Activated effector memory CD4-positive, alpha-beta T cell treated with anti-CD3 and anti-CD28 coated beads, Interleukin-2, amount 50 U/mL, for 16 hours (primary cell): ENCODE data around the gene PLXDC2.

Experiments
- DNase-seq: peaks from one replicate; pipeline ENCODE4 v3.0.0-alpha.2; 2020

The PLXDC2 gene

DNA sequence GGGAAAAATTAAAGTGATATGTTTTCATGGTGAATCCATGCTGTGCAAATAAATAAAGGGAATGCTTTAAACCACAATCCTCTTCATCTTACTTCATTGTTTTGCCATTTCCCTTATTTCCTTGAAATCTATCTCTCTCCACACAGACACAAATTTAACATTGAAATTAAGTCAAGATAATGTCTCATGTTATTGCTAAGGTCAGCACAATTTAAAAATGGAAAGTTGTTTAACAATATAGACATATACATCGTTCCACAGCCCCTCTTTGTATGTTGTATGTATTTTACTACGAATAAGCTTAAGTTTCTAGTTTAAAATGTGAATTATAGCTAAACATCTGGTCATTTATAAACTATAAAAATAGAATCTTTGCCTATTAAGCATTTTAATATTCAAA is 256.9 kb downstream of the PLXDC2 start:
- no peak for DNase-seq

DNA sequence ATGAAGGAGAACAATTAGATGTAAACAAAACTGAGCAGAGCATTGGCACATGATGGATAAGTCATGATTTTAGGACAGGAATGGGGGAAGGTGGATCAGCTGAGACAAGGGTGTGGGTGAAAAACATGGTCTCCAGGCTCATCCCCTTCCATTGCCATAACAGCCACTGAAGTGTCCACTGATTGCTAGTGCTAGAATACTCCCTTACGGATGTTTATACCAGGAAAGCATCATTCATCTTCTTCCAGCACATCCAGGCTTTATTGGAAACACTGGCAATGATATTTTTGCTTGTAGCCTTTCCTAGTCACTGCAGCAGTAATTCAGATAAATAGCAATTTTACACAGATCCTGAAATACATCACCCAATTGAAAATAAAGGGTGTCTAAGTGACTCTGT is 259.5 kb downstream of the PLXDC2 start:
- no peak for DNase-seq

DNA sequence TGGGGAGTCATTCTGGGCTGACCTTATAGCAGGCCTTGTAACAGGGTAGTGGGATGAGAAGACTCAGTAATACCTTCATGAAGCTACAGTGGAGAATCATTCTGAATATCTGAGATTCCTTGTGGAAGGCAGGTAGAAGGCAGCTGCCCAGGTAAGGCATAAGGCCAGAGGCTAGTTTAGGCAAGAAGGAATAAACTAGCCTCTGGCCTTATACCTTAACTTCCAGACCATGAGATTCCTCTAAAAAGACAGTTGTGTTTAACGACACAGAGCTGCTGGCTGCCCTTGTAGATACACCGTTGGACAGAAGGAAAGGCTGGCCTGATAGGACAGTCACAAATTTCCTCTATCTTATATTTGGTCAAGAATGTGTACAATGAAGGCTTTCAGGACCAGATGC is 268.2 kb downstream of the PLXDC2 start:
- no peak for DNase-seq

DNA sequence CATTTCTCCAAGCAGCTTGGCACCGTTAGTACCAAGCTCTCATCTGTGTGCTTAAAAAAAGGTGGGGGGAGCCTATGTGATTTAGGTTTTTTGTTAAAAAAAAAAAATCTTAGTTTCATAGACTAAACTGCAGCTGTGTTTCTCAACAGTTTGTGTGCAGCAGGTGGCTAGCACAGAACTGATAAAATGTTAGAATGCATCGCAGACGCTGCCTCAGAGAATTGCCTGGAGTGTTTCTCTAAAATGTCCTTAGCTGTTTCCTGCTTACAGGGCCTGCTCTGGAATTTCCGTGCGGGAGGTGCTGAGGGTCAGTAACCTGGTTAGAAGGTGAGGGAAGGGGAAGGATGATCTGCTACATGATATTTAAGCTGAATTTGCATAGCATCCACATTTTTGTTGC is 268.9 kb downstream of the PLXDC2 start:
- no peak for DNase-seq

DNA sequence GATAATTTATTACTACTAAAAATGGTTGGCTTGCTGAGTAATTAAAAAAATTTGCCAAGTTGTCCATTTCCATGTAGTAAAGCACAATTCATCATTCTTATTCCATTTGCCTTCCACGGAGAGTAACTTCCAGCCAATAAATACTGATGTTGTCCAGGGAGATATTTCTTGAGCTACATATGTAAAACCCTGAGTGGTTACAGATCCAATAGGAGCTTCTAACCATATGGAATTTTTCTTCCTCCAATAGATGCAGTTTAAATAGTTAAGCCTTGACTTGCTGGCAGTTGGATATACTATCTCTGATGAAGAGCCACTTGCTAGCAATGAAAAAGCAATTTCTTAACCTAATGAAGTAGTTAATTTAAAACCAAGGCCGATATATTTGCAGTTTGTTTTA is 271.1 kb downstream of the PLXDC2 start:
- DNase-seq, result no peak

DNA sequence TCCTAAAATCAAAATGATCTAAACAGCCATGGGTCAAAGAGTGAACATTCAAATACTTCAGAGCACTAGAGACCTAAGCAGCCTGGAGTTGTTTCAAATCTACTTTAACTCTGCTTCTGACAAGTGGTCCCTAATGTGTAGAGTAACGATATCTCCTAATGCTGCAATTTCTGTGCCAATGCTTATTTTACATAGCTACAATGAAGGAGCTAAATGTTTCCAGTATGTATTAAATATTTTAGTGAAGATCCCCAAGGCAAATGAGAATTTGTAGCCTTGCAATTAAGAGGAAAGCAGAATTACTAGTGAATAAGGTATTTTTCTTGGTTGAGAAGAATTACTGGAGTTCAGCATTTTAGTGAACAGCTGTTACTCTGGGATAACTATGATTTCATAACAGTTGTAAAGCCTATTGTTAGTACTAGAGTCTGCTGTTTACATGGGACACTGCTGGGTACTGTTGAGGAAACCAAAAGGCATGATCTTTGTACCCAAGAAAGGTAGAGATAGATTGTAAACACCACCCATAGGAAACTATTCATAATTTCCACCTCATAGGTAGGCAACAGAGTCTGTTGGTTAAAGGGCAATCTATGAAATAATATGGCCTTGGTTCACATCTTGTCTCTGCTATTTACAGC is 271.9 kb downstream of the PLXDC2 start:
- no peak for DNase-seq

DNA sequence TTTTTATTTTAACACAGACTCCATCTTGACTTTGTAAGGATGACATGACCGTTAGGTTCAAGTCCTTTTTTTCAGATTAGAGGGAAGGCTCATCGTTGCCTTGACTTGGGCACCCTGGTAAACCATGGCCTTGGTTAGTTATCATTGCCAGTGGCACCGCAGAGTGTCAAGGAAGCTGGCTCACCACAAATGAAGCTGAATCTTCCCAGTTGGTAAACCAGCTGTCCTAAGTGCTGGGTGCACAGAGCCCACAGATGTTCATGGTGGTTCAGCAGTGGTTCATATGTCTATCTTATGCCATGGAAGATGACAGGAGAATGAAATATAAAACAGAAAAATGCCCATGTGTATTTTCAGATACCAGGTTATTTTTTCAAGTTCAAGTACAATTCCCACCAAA is 273.6 kb downstream of the PLXDC2 start:
- DNase-seq, result no peak

DNA sequence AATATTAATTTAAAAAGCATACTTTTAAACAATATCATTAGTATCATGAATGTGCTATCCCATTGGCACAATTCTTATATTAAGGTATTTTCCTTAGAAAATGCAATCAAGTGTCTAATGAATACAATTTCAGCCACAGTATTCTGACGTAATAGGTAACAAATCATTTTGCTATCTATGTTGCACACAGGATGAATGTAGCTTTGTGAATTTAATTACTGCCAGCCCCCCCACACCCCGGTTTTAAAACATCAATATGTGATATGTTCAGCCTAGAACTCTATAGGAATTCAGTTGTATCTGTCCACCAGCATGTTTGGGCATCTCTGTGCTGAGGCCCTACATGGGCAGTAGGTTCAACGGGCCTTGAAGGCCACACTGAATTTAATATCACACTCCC is 274.6 kb downstream of the PLXDC2 start:
- no peak for DNase-seq

DNA sequence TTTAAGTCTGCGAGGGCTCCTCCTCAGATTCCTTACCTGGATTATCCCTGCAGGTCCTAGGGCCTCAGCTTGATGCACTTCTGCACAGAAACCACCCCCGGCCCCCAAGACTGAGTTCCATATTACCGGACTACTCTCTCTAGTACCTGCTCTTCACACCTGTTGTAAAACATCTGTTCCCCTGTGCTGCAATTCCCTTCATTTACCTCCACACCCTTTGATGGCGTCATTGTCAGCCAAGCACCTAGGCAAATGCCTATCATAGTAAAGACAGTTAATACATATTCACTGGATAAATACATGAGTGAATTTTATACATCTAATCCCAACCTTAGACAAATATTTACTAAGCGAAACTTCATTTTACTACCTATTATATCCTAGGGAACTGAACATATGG is 275.5 kb downstream of the PLXDC2 start:
- DNase-seq, result no peak

DNA sequence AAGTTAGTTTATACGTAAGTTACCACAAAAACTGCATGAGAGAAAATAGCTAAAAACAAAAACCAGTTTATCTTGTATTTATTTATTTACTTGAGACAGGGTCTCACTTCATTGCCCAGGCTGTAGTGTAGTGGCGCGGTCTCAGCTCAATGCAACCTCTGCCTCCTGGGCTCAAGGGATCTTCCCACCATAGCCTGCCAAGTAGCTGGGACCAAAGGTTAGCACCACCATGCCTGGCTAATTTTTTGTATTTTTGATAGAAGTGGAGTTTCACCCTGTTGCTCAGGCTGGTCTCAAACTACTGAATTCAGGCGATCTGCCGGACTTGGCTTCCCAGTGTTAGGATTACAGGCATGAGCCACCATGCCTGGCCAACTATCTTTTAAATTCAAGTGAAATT is 277.4 kb downstream of the PLXDC2 start:
- no peak for DNase-seq

DNA sequence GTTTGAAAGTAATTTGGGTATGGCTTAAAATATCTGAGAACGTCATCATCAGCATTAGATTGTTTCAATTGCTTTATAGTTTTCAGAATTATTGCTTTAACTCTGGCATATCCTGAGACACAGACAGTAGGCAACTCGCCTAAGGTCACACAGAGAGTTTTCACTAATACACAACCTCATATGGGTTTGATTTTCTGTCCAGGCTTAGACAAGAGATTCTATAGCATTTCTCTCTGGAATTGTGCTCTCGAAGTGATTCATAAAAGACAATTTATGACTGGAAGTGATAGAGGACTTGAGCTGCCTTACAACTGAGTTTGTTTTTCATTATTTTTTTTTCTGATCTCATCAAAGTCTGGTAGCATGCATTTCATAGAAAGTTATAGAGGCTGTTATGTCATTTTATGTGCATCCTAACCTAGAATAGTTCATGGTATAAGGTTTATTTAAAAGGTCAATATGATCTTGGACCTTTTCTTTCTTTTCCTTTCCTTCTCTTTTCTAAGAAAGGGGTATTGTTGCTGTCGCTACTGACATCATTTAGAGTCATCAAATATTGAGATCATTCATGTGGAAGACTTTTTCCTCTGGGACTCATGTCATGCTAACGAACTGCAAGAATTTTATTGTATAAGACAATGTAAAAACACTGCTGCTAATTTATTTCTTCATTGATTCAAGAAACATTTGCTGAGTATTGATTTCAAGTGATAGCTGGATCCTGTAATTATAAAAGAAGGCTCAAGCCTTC is 278.2 kb downstream of the PLXDC2 start:
- no peak for DNase-seq

DNA sequence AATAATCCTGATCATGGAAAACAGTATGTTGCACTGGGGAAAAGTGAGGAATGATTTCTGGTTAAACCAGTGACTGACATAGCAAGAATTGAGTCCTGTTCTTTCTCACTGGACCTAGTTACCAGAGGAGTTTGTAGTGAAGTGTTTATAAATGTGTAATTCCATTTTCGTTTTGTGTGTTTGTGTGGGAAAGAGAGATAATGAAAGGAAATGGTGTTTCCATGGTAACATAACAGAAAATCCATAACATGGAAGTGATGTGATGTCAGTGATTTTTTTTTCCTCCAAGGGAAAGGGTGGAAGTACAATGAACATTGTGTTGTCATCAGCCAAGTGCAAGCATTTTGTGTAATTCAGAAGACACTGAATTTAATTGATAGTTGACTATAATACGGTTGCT is 283.9 kb downstream of the PLXDC2 start:
- no peak for DNase-seq

DNA sequence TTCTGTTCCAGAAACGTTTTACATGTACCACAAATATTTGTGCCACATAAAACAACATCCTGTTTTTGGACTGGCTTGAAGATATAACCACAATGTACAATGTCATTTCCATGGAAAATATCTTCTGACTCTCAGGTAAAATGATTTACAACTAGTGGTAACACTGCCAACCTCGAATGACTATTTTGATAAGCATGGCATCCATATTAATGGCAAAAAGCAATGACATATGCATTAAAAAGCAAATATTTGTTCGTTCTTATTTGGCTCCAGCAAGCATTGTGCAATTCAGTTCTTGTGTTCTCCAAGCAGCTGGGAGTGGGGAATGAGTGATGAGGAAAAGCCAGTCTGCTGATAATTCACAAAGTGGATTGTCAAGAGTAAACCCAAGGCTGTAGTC is 289.0 kb downstream of the PLXDC2 start:
- DNase-seq, result no peak

DNA sequence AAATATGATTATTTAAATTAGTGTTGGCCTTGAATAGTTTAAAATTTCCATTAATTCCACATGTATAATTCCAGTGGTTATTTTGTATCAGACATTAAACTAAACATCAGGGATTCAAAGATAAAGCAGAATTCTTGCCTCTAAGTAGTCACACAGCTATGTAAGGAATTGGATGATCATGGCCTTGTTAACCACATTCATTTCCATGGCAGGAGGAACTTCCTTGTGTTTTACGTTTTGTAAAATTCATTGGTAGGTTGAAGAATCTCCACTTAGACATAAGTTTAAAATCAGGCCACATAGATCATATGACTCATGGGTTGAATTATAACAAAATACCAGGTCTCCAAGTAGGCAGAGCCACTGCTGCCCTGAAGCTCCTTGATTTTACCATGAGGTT is 289.7 kb downstream of the PLXDC2 start:
- no peak for DNase-seq

DNA sequence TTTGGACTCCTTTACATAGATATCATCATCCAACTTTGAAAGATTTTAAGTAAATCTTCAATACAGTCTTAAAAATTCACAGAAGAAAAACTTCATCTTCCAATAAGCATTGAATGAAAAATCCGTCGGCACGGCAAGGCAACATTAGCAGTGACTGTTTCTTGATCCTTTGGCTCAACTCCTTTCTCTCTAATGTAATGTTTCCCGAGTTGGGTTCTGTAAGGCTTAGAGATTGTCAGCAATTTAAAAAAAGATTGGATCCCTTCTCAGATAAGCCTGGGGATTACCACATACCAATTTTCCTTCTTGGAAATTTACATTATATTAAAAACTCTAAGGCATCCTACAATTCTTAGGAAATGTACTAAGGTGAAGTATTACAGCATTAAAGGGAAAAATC is 291.8 kb downstream of the PLXDC2 start:
- DNase-seq, result no peak

DNA sequence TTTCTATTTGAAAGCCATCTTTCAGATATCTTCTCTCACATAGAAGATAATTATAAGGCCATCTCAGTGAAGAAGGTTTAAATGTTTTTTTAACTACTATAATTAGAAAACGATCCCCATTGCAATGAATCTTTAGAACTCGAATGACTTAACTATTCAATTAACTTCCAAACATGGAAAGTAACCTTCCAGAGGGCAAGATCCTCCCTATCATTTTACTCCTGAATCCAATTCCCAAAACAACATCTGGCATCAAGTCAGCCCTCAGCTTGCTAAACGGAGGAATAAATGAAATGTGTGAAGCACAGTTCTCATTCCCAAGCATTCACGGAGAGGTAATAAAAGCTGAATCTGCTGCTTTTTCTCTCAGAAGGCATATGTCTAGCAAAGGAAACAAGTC is 293.4 kb downstream of the PLXDC2 start:
- DNase-seq, result no peak

DNA sequence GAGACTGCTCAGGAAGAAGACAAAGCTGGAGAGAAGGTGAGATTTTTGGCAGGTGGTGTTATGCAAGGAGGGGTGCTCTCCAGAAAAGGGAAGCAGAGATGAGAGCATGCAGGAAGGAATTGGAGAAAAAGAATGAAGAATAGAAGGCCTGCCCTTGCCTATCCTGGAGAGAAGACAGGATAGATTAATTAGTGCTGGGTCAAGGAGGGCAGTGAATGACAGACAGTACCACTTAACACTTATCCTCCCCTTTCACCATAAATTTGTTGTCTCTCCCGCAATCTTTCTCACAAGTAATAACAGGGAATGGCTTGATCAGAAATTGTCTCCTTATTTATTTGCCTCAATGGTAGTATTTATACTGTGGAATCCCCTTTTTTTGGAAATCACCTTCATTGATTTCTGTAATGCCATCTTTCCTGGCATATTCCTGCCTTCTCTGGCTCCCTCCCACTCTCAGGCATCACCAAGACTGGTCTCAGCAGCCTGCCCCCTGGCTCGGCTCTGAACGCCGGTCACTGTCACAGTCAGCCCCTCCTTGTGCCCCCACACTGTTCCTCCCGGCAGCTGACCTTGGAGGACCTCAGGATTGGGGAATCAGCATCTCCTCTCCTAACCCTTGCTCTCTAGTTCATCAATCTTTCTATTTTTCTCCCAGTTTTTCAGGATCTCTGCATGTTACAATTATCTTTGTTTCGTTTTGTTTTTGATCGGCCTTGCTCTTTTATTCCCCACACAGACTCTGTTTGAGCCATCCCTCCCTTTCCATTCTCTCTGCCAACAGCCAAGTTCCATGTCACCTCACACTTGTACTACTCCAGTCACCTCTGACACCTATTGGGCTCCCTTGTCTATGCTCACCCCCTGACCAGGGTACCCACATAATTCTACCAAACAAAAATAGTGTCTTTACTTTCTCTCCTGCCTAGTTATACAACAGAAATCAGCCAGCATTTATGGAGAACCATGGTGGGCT is 294.2 kb downstream of the PLXDC2 start:
- no peak for DNase-seq

DNA sequence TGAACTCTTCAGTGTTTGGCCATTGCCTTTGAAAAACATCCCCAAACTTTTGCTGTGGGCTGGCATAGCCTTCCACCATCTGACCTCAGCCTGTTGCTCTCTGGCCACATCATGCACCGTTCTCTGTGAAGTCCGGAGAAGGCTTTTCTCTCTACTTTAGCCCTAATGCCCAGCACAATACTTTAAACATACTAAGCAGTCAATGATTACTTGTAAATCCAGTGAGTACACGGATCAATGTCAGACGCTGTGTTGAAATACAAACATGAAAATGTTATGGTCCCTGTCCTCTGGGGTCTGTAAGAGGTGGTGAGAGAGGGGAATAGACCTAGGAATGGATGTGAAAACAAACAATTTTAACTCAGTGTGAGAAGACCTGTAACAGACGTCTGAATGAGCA is 297.9 kb downstream of the PLXDC2 start:
- DNase-seq, result no peak

DNA sequence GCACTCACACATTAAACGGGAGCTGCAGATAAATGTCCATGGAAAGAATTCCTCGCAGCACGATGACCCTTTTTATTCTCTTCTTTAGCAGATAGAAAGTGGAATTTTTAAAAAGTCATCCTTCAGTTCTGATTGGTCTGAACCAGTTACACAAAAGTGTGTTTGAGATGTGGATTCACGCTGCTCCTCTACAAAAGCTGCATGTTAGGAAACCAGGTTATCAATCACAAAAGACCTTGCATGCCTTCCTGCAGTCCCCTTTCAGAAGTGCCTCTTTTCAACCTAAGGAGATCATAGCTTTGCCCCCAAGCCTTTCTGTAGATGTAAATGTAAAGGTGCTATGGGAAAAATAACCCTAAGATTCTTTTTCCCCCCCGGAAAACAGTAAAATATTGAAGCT is 299.7 kb downstream of the PLXDC2 start:
- no peak for DNase-seq

DNA sequence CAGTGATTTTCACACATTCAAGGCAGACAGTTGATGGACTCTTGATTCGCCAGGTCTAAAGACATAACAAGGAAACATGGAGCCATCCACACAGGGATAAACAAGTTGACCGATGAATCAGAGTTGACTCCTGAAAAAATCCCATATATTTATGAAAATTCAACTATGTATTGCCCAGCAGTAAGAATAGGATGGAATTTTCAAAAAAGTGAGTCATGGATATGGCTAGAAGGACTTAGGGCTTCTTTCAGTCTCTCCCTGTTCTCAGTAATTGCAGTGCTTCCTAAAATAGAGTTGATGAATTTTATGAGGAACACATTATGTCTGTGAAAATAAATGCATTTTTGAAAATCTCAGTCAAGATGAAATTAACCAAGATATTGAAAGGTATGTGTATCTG is 301.2 kb downstream of the PLXDC2 start:
- DNase-seq, result no peak

DNA sequence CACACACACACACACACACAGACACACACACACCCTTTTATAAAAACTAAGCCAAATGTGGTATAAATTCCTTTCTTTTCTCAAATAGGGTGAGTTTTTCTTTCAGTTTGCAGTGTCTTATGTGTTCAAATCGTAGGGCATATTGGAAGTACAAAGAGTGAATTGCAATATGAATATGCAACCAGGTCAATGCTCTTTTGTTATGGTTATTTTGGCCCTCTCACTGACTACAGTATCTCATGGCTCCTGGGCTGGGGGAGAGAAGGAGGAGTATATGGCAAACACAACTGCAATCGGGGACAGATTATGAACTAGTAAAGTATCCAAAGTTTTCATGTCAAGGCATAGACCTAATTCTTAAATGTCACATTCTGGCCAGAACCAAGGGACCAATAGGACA is 301.9 kb downstream of the PLXDC2 start:
- DNase-seq, result no peak

DNA sequence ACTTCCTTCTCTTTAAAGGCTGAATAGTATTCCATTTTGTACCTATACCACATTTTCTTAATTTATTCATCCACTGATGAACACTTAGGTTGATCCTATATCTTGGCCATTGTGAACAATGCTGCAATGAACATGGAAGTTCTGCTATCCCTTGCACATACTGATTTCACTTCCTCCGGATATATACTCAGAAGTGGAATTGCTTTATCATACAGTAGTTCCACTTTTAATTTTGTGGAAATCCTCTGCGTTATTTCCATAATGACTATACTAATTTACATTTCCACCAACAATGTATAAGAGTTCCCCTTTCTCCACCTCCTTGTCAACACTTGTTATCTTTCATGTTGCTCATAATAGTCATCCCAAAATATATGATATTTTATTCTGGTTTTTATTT is 312.6 kb downstream of the PLXDC2 start:
- DNase-seq, result no peak

DNA sequence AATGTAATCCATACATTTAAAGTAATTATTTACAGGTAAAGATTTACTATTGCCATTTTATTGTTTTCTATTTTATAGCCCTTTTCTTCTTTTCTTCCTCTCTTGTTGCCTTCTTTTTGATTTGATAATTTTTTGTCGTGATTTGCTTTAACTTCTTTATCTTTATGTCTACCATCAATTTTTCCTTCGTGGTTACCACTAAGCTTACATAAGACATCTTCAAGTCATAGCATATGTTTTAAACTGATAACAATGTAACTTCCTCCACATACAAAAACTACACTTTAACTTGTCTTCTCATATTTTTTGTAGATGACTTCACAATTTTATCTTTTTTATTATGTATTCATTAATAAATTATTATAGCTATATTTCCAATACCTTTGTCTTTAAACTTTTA is 316.6 kb downstream of the PLXDC2 start:
- DNase-seq, result no peak

DNA sequence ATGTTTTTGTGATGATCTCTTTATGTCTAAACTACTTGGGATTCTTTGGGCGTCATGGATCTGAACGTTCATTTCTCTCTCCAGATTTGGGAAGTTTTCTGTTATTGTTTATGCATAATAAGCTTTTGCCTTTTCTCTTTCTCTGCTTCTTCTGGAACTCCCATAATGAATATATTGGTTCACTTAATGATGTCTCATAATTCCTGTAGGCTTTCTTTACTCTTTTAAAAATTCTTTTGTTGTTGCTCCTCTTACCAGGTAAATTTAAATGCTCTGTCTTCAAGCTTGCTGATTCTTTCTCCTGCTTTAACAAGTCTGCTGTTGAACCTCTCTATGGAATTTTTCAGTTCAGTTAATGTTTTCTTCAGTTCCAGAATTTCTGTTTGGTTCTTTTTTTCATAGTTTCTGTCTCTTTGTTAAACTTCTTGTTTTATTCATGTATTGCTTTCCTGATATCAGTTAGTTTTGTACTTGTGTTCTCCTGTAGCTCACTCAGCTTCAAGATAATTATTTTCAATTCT is 317.5 kb downstream of the PLXDC2 start:
- no peak for DNase-seq
